B cell (primary cell): Measurements from ENCODE around the gene CNOT4. TPM values are rescaled to one million over a fixed set of nuclear protein-coding genes. Genes with fewer than 3 reads are reported as not detected.

ENCODE experiments used
- ATAC-seq: fragments of 200-7000 bp; cut with Tn5 transposase; one replicate; pipeline ENCODE4 v1.10.0; 2021; ENCODE audit warnings: low read depth, mild to moderate bottlenecking, moderate number of reproducible peaks, moderate library complexity
- CTCF ChIA-PET: fragments of 350-600 bp; sonication (Branson Sonifier 250); formaldehyde crosslinking; loops from one replicate; lab custom pipeline; 2021; ENCODE audit warnings: antibody characterized with exemption, inconsistent platforms; lab: Charles Lee
- POLR2A ChIA-PET: fragments of 350-600 bp; sonication (Branson Sonifier 250); formaldehyde crosslinking; loops from one replicate; lab custom pipeline; 2021; ENCODE audit warnings: antibody characterized with exemption; lab: Charles Lee
- DNase-seq: peaks from one replicate; pipeline ENCODE4 v3.0.0; 2013
- H2AFZ ChIP-seq: 2 replicates; pipeline ENCODE4 v1.6.1; 2012; ENCODE audit warnings: mild to moderate bottlenecking, low read depth, low read length; ENCODE audit not compliant: insufficient read depth, poor library complexity, severe bottlenecking
- H3K27ac ChIP-seq, 2 donors: 1 replicate in 1 of 2; 2 replicates in 1 of 2; pipeline ENCODE4 v1.5.1; 2012 to 2013; ENCODE audit warnings: low read length in 2 of 2, mild to moderate bottlenecking in 2 of 2, moderate library complexity in 1 of 2
- H3K27me3 ChIP-seq, 4 experiments: fragments of 200-600 bp in 1 of 4; sonication (generic) in 1 of 4; replicated peaks in 1 of 4; 1 replicate in 2 of 4; 2 replicates in 2 of 4; pipeline versions ENCODE4 v1.6.1 to v1.7.0; 2013 to 2016; ENCODE audit warnings: low read length in 3 of 4, mild to moderate bottlenecking in 2 of 4, mixed read lengths in 1 of 4, moderate library complexity in 1 of 4; ENCODE audit not compliant: insufficient read depth in 4 of 4, control insufficient read depth in 3 of 4; ENCODE audit errors: control extremely low read depth in 1 of 4
- H3K36me3 ChIP-seq, 2 experiments: replicated peaks in 1 of 2; 1 replicate in 1 of 2; 2 replicates in 1 of 2; pipeline versions ENCODE4 v1.6.1 to v1.7.1; 2013; ENCODE audit warnings: low read length in 1 of 2; ENCODE audit not compliant: insufficient read depth in 2 of 2, control insufficient read depth in 1 of 2; ENCODE audit errors: control extremely low read depth in 1 of 2, extremely low read depth in 1 of 2
- H3K4me1 ChIP-seq, 2 donors: fragments of 200-600 bp in 1 of 2; sonication (generic) in 1 of 2; 1 replicate in 1 of 2; 2 replicates in 1 of 2; pipeline versions ENCODE4 v1.5.1 to v1.6.1; 2013 to 2017; ENCODE audit warnings: low read length in 2 of 2; ENCODE audit not compliant: control insufficient read depth in 2 of 2, insufficient read depth in 2 of 2
- H3K4me2 ChIP-seq: replicated peaks from 2 replicates; pipeline ENCODE3; 2012; ENCODE audit warnings: mild to moderate bottlenecking, low read depth, low read length; ENCODE audit not compliant: poor library complexity, severe bottlenecking
- H3K4me3 ChIP-seq, 5 experiments: fragments of 200-600 bp in 1 of 5; sonication (generic) in 1 of 5; 1 replicate in 3 of 5; 2 replicates in 2 of 5; pipeline versions ENCODE4 v1.5.1 to v1.7.0; 2011 to 2016; ENCODE audit warnings: low read length in 4 of 5, mild to moderate bottlenecking in 4 of 5, low read depth in 2 of 5, control low read depth in 1 of 5, moderate library complexity in 1 of 5; ENCODE audit not compliant: insufficient read depth in 1 of 5; ENCODE audit errors: control extremely low read depth in 1 of 5, extremely low read depth in 1 of 5
- H3K79me2 ChIP-seq: fragments of 200-600 bp; sonication (generic); one replicate; pipeline ENCODE4 v1.6.0; 2016; ENCODE audit warnings: low read length; ENCODE audit not compliant: control insufficient read depth, insufficient read depth
- H3K9ac ChIP-seq: fragments of 200-600 bp; sonication (generic); 2 replicates; pipeline ENCODE4 v1.6.1; 2017; ENCODE audit warnings: mild to moderate bottlenecking, low read length, moderate library complexity
- H3K9me3 ChIP-seq, 3 donors: one replicate each; pipeline versions ENCODE4 v1.6.1 to v1.7.1; 2013; ENCODE audit warnings: low read length in 2 of 3; ENCODE audit not compliant: control insufficient read depth in 2 of 3, insufficient read depth in 1 of 3; ENCODE audit errors: control extremely low read depth in 1 of 3
- H4K20me1 ChIP-seq: 2 replicates; pipeline ENCODE4 v1.6.0; 2012; ENCODE audit warnings: mild to moderate bottlenecking, low read length; ENCODE audit not compliant: insufficient read depth, control insufficient read depth, poor library complexity, severe bottlenecking
- H3K27ac Mint-ChIP-seq: one replicate; pipeline ENCODE4 v1.8.0; 2021; ENCODE audit warnings: mixed read lengths
- H3K27me3 Mint-ChIP-seq: one replicate; pipeline ENCODE4 v1.8.0; 2021; ENCODE audit warnings: mixed read lengths
- H3K4me1 Mint-ChIP-seq: one replicate; pipeline ENCODE4 v1.8.0; 2021; ENCODE audit warnings: mixed read lengths
- H3K4me3 Mint-ChIP-seq: one replicate; pipeline ENCODE4 v1.8.0; 2021; ENCODE audit warnings: mixed read lengths
- H3K9me3 Mint-ChIP-seq: one replicate; pipeline ENCODE4 v1.8.0; 2022; ENCODE audit warnings: mixed read lengths; ENCODE audit not compliant: insufficient read depth
- CTCF ChIP-seq: fragments of 200-600 bp; IDR thresholded peaks from one replicate; pipeline ENCODE4 v1.8.0; 2022; ENCODE audit warnings: antibody characterized with exemption, mild to moderate bottlenecking
- EZH2 ChIP-seq: IDR thresholded peaks from 2 replicates; pipeline ENCODE4 v1.6.1; 2012; ENCODE audit warnings: borderline replicate concordance, low read depth, mild to moderate bottlenecking, moderate library complexity, low read length; ENCODE audit not compliant: insufficient read depth, poor library complexity, severe bottlenecking
- WGBS: methylation state at CpG from one replicate; pipeline ENCODE4 v1.1.5; 2013; ENCODE audit warnings: missing lambda C conversion rate; ENCODE audit not compliant: insufficient coverage; 5-methylcytosine and 5-hydroxymethylcytosine counted together
- intact Hi-C: fragments of 100-400 bp; cut with micrococcal nuclease; formaldehyde crosslinking; loops from one replicate; pipeline ENCODE4 v1.10.0; 2022
- polyA plus RNA-seq: library from polyadenylated mRNA; depleted of rRNA; stranded (reverse); fragments of >200 nt; gene quantifications from 2 replicates; pipeline ENCODE4 v1.2.3, GENCODE V29; 2012
- total RNA-seq, 2 donors: library from RNA; stranded (reverse); fragments of 120-200 nt in 1 of 2; gene quantifications; 1 replicate in 1 of 2; 2 replicates in 1 of 2; pipeline versions ENCODE4 v1.2.3 to v1.2.4, GENCODE V29; 2013 to 2022

CNOT4 gene
- total and polyA plus RNA-seq, 2 donors (not counting 1 experiment from before 2014, with no cell fraction given), result 9.8 to 52.1 TPM

- H3K27ac ChIP-seq, result no peak overlapping the region
- TF ChIP-seq CTCF, result no peak
- no peak for TF ChIP-seq EZH2
- no peak overlapping the region for H3K4me3 ChIP-seq
- H3K4me3 Mint-ChIP-seq, result no peak overlapping the region
- no peak overlapping the region for H3K9ac ChIP-seq
- ChIA-PET CTCF (no interaction called here), POLR2A (no interaction called here)
- WGBS, result 95% methylated on average over 4 of the region's 7 CpGs
- no peak for ATAC-seq
- H3K4me1 ChIP-seq, result no peaks in the 10 kb centered on the region
- no peak overlapping the region for H3K4me2 ChIP-seq
- peaks cover 12 to 19% of the 10 kb centered on the region in 2 experiments for H3K36me3 ChIP-seq
- H2AFZ ChIP-seq, result no peak overlapping the region
- intact Hi-C loops, result no loop called here
- no peaks in the 10 kb centered on the region for H3K9me3 Mint-ChIP-seq
- no peak overlapping the region for H3K27ac Mint-ChIP-seq
- H3K27me3 Mint-ChIP-seq, result no peaks in the 10 kb centered on the region
- no peak for DNase-seq
- no peaks in the 10 kb centered on the region for H3K79me2 ChIP-seq
- no peaks in the 10 kb centered on the region for H3K4me1 Mint-ChIP-seq
- H3K27me3 ChIP-seq, result no peaks in the 10 kb centered on the region
- H4K20me1 ChIP-seq, result no peaks in the 10 kb centered on the region
- H3K9me3 ChIP-seq, result no peaks in the 10 kb centered on the region
Observed at GRCh38 chr7:135366843-135367508, 142.9 kb downstream of the CNOT4 start.

- Histone ChIP-seq H3K9me3 (no peaks in the 10 kb centered on the region), H4K20me1 (no peaks in the 10 kb centered on the region), H3K4me3 (no peak overlapping the region), H3K27ac (no peak overlapping the region), H3K4me2 (no peak overlapping the region), H2AFZ (no peak overlapping the region), H3K27me3 (no peaks in the 10 kb centered on the region), H3K36me3 (peaks cover 12 to 19% of the 10 kb centered on the region in 2 experiments), H3K4me1 (no peaks in the 10 kb centered on the region), H3K79me2 (no peaks in the 10 kb centered on the region), H3K9ac (no peak overlapping the region)
- 100% methylated on average over 1 of the region's 3 CpGs for WGBS
- ATAC-seq, result no peak
- Mint-ChIP-seq H3K4me3 (no peak overlapping the region), H3K27me3 (no peaks in the 10 kb centered on the region), H3K27ac (no peak overlapping the region), H3K4me1 (no peaks in the 10 kb centered on the region), H3K9me3 (no peaks in the 10 kb centered on the region)
- CTCF ChIA-PET, result interaction anchor here (0.6 kb wide), 1 partner anchor 10 kb away, joined by 3 read pairs; no protein-coding TSS in a partner anchor
- no peak for DNase-seq
- intact Hi-C loops, result no loop called here
- POLR2A ChIA-PET, result no interaction called here
- TF ChIP-seq CTCF (no peak), EZH2 (no peak)
Observed at GRCh38 chr7:135365721-135366120, 144.2 kb downstream of the CNOT4 start.
